Activated B cell treated with CpG ODN at 0.5 μM for 24 hours (primary cell): ENCODE results near the gene ALS2CL. TPM values are rescaled to one million over a fixed set of nuclear protein-coding genes. Genes with fewer than 3 reads are reported as not detected.
A peak's percentile ranks its signal among the peaks of the same experiment; 100 is the strongest.
"Not testable (repeated sequence)": the region's sequence is repeated elsewhere in the genome, so short reads cannot be mapped to it uniquely, and the experiment has no call there.

Experiments
- ATAC-seq: fragments of 200-7000 bp; cut with Tn5 transposase; one replicate; pipeline ENCODE4 v1.10.0; 2021; ENCODE audit warnings: low read depth, mild to moderate bottlenecking, moderate library complexity
- CTCF ChIA-PET: fragments of 350-600 bp; sonication (Branson Sonifier 250); formaldehyde crosslinking; loops from one replicate; lab custom pipeline; 2021; ENCODE audit warnings: antibody characterized with exemption; lab: Charles Lee
- POLR2A ChIA-PET: fragments of 350-600 bp; sonication (Branson Sonifier 250); formaldehyde crosslinking; loops from one replicate; lab custom pipeline; 2021; ENCODE audit warnings: antibody characterized with exemption; lab: Charles Lee
- DNase-seq: peaks from one replicate; pipeline ENCODE4 v3.0.0; 2022
- H3K27ac Mint-ChIP-seq: one replicate; pipeline ENCODE4 v1.8.0; 2020; ENCODE audit warnings: mixed read lengths
- H3K27me3 Mint-ChIP-seq: one replicate; pipeline ENCODE4 v1.8.0; 2021; ENCODE audit warnings: mixed read lengths
- H3K36me3 Mint-ChIP-seq: one replicate; pipeline ENCODE4 v1.8.0; 2021; ENCODE audit warnings: low read depth, mixed read lengths
- H3K4me1 Mint-ChIP-seq: one replicate; pipeline ENCODE4 v1.8.0; 2021; ENCODE audit warnings: mixed read lengths
- H3K4me3 Mint-ChIP-seq: one replicate; pipeline ENCODE4 v1.8.0; 2020; ENCODE audit warnings: mild to moderate bottlenecking, mixed read lengths
- H3K9me3 Mint-ChIP-seq: one replicate; pipeline ENCODE4 v1.8.0; 2020; ENCODE audit warnings: mixed read lengths
- CTCF ChIP-seq: fragments of 200-600 bp; IDR thresholded peaks from one replicate; pipeline ENCODE4 v1.8.0; 2022; ENCODE audit warnings: antibody characterized with exemption, mild to moderate bottlenecking
- intact Hi-C: fragments of 100-400 bp; cut with micrococcal nuclease; formaldehyde crosslinking; loops from one replicate; pipeline ENCODE4 v1.15.1; 2024
- total RNA-seq: library from RNA; stranded (reverse); gene quantifications from 2 replicates; pipeline ENCODE4 v1.2.3, GENCODE V29; 2022

Gene ALS2CL
- total RNA-seq, 1 donor from 2014 or later = 1.6 TPM

- no peaks in the 10 kb centered on the region for H3K9me3 Mint-ChIP-seq
- POLR2A ChIA-PET = no interaction called here
- DNase-seq (peak; percentile 12), ATAC-seq (no peak)
- no peak for TF ChIP-seq CTCF
- intact Hi-C loops = no loop called here
- no peak overlapping the region for H3K27ac Mint-ChIP-seq
- no peaks in the 10 kb centered on the region for H3K36me3 Mint-ChIP-seq
- no peaks in the 10 kb centered on the region for H3K4me1 Mint-ChIP-seq
- CTCF ChIA-PET = interaction anchor here (1.1 to 2.3 kb wide), 4 partner anchors 188 to 205 kb away, joined by 3 to 15 read pairs (median 6); no protein-coding TSS in a partner anchor
- no peak overlapping the region for H3K4me3 Mint-ChIP-seq
- peaks cover 6% of the 10 kb centered on the region for H3K27me3 Mint-ChIP-seq
Observed at GRCh38 chr3:46706771-46707582, 13.5 kb upstream of the ALS2CL start.

GRCh38 chr3:46705751-46706552 is 12.5 kb upstream of the ALS2CL start:
- Mint-ChIP-seq H3K36me3 (no peaks in the 10 kb centered on the region), H3K9me3 (no peaks in the 10 kb centered on the region), H3K27me3 (peaks cover 11% of the 10 kb centered on the region), H3K4me3 (no peak overlapping the region), H3K4me1 (no peaks in the 10 kb centered on the region), H3K27ac (no peak overlapping the region)
- TF ChIP-seq CTCF = no peak
- DNase-seq (peak; percentile 4), ATAC-seq (no peak)
- intact Hi-C loops = loop anchor here (1.0 kb wide), 5 partner anchors 160 to 618 kb away; no protein-coding TSS in a partner anchor
- POLR2A ChIA-PET = interaction anchor here (0.6 kb wide), 1 partner anchor 277 kb away, joined by 7 read pairs; no protein-coding TSS in a partner anchor
- CTCF ChIA-PET = interaction anchor here (0.6 to 2.3 kb wide), 5 partner anchors 179 to 618 kb away, joined by 3 to 15 read pairs (median 3); no protein-coding TSS in a partner anchor

- Mint-ChIP-seq H3K27ac (no peak overlapping the region), H3K27me3 (peaks cover 15% of the 10 kb centered on the region), H3K9me3 (no peaks in the 10 kb centered on the region), H3K4me1 (no peaks in the 10 kb centered on the region), H3K36me3 (no peaks in the 10 kb centered on the region), H3K4me3 (no peak overlapping the region)
- ChIA-PET CTCF (interaction anchor here (0.6 to 2.3 kb wide), 4 partner anchors 180 to 204 kb away, joined by 3 to 15 read pairs (median 3); no protein-coding TSS in a partner anchor), POLR2A (interaction anchor here (0.6 kb wide), 1 partner anchor 278 kb away, joined by 7 read pairs; no protein-coding TSS in a partner anchor)
- peak; percentile 54 for DNase-seq
- peak; percentile 78 for TF ChIP-seq CTCF
- ATAC-seq = peak; percentile 87
- intact Hi-C loops = loop anchor here (1.0 kb wide), 5 partner anchors 161 to 619 kb away; no protein-coding TSS in a partner anchor
Observed at GRCh38 chr3:46705022-46705530, 11.6 kb upstream of the ALS2CL start.

GRCh38 chr3:46704346-46704745 is 10.9 kb upstream of the ALS2CL start:
- CTCF ChIA-PET, H3K27ac Mint-ChIP-seq, H3K4me1 Mint-ChIP-seq, ATAC-seq, H3K9me3 Mint-ChIP-seq, H3K36me3 Mint-ChIP-seq, DNase-seq, POLR2A ChIA-PET, H3K4me3 Mint-ChIP-seq, intact Hi-C loops: not testable (repeated sequence)
- H3K27me3 Mint-ChIP-seq = peaks cover 15% of the 10 kb centered on the region

GRCh38 chr3:46703013-46703520 is 9.6 kb upstream of the ALS2CL start:
- CTCF ChIA-PET = interaction anchor here (1.4 to 1.5 kb wide), 2 partner anchors 192 to 206 kb away, joined by 7 to 9 read pairs; no protein-coding TSS in a partner anchor
- Mint-ChIP-seq H3K27me3 (peaks cover 15% of the 10 kb centered on the region), H3K36me3 (no peaks in the 10 kb centered on the region), H3K4me3 (no peak overlapping the region), H3K9me3 (no peaks in the 10 kb centered on the region), H3K4me1 (no peaks in the 10 kb centered on the region), H3K27ac (no peak overlapping the region)
- POLR2A ChIA-PET = no interaction called here
- TF ChIP-seq CTCF = no peak
- ATAC-seq (no peak), DNase-seq (no peak)
- intact Hi-C loops = no loop called here
